ENCODE results near the gene LPAR3.

Gene LPAR3

DNA sequence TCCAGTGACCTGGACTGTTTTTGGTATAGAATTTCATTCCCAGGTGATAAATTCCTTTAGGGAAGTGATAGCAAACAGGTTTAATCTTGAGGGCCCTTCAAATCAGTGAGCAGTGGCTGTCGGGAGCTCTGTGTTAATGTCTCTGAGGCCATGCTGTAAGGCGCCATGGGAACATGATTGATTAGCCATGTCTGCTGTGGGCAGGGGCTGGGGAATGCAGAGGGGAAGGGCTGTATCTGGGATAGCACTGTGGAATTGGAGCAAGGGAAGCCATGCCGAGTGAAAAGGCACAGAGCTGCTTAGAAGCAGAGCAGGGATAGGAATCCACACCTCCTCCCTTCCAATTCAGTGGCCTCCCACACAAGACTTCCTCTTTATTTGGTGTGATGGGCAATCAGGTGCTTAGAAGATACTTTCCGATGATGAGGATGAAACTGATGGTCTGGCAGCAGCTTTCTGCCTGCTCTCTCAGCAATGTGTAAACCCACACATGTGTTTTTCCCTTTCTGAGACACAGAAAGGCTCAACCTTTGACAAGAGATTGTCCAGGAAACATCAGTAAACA, 119.0 kb downstream of the LPAR3 start:
- DNase-seq (ENCODE audit: low spot score): no peak

DNA sequence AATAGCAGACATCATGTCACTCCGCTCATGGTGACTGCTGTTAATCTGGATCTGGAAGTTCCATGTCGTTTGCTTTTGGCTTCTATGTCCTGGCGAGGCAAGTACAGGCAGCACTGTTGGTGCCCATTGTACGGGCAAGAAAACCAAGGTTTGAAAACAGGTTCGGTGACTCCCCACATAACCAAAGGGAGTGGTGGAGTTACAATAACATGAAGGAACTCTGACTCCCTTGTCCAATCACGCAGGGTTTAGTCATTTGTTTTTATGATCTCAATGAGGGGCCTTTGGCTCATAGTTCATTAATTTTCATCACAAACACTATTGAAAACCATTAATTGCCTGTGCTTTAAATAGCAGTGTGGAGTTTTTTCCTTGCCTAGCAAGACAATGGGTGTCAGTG, 119.8 kb downstream of the LPAR3 start:
- no peak for DNase-seq (ENCODE audit: low spot score)

DNA sequence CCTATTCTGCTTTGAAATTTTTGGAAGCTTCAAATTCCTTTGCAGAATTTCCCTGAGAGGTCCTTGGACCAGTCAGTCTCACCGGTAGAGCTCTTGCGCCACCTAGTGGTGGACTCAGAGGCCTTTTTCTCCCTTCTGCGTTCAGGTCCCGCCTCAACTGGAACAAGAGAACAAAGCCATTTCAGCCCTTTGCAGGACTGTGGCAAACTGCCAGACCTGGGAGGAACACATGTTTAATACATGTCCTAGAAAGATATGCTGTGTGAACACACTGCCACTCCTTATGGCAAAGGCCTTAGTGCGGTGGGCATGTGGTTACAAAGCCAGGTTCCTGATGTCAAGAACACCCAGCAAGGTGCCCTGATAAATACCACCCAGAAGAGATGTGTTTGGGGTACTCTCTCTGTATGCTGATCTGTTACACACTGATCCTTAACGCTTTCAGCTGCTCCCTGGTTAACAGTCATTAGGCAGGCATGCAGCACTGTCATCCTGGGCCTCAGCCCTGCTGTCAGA, 120.5 kb downstream of the LPAR3 start:
- peak; percentile 75 for DNase-seq (ENCODE audit: low spot score)

DNA sequence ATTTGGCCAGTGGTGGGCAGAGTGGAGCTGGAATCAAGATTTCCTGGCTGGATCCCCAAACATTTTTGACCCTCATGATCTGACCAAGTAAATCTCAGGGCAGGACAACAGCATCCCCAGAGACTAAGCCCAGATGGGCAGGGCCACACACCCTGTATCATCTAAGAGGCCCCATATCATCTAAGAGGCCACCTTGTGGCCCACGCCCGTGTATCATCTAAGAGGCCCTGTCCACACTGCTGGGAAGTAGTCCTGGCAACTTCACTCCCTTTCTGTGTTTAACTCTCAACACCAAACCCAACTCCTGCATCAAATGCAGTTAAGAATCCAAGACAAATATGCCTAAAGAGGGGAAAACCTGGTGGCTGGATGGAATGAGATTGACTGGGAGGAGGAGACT, 121.1 kb downstream of the LPAR3 start:
- no peak for DNase-seq (ENCODE audit: low spot score)

DNA sequence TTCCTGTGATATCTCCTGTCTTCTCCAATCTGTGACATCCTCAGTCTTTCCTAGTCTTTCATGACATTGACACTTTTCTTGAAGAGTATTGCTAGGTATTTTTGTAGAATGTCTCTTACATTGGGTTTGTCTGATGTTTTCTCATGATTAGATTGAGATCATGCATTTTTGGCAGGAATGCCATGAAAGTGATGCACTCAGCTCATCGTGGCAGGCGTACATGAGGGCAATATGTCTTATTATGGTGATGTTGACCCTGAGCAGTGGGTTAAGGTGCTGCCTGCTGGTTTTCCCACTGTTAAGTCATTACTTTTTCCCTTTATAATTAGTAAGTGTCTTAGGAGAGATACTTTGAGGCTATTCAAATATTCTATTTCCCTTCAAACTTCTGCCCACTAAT, 122.5 kb downstream of the LPAR3 start:
- DNase-seq (ENCODE audit: low spot score): no peak

DNA sequence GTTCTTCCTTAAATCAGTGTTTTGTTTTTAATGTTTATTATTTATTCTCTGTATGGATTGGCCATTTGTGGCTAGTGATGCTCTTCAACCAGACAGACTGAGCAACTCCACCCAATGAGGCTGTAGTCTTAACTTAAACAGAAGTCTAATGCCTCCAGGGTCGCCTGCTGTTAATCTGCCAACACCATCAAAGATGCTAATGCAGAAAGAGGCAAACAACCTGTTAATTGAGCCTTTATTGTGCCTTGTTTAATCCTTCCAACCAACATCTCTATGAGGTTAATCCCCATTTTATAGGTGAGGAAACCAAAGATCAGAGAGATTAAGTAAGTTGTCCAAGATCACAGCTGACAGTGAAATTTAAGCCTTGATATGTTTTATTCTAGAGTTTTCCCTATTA, 123.4 kb downstream of the LPAR3 start:
- DNase-seq (ENCODE audit: low spot score): no peak

DNA sequence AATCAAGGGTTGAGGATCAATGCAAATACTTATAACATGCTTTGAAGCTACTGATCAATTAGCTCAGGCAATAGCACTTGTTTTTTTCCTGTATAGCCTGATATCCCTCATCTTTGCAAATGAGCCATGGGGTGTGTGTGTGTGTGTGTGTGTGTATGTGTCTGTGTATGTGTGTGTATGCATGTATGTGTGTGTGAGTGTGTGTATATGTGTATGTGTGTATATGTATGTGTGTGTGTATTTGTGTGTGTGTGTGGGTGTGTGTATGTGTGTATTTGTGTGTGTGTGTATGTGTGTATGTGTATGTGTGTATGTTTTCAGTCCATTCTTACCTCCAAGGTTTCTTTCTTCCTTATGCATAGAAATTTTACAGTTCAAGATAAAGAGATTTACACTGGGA, 124.4 kb downstream of the LPAR3 start:
- DNase-seq (ENCODE audit: low spot score): no peak

DNA sequence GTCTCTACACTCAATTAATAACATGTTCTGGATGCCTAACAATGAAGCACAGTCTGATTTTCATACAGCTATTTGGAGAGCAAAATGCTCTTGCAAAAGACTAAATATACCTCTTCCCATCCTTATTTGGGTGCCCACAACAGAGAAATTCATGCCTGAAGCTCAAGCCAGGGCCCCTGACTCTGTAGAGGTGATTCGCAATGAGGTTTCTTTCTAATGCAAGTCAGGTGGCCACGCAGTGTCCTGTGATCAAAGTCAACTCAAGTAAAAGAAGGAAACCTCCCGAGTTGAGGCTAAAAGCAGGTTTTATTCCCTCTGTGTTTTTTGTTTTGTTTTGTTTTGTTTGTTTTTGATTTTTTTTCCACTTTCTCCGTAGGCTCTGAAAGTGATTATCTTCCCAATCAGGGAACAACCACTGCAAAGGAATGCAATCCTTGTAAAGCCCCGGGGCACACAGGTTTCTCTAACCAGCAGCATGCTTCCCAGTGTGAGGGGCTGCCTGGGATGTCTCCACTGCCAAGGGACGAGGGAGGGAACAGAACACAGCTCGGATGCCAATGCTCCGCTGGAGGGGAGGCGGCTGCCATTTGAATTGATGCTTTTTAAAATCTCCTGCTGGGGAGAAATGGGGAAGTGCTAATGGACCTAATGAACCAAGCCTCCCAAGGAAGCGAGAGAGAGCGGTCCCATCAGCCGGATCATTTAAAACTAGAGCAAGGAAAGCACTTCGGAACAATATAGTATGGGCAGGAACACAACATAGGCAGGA, 128.9 kb downstream of the LPAR3 start:
- no peak for DNase-seq (ENCODE audit: low spot score)

DNA sequence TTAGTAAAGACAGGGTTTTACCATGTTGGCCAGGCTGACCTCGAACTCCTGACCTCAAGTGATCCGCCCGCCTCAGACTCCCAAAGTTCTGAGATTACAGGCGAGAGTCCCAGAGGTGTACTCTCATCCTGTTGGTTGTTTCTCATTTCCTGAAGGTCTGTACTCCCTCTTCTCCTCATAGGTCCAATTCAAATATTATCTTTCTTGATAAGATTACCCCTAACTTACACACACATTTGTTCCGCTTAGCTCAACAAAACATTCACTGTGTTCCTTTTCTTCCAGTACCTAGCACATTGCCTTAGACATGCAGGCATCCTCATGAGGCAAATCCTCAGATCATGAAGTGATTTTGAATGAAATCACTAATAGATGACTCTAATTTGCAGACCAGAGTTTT, 130.3 kb downstream of the LPAR3 start:
- DNase-seq (ENCODE audit: low spot score): no peak

Data from hematopoietic multipotent progenitor cell treated with erythropoietin and hydrocortisone succinate and interleukin-3 and kit ligand, for 17 days (in vitro differentiated cells).